Measurements from ENCODE around the gene ERI3. TPM values are rescaled to one million over a fixed set of nuclear protein-coding genes. Genes with fewer than 3 reads are reported as not detected.

The ERI3 gene
- total RNA-seq, 4 donors from 2014 or later: 14.0 to 29.2 (median 22.8) TPM

GRCh38 chr1:44256762-44257554, 98.1 kb downstream of the ERI3 start:
- Histone ChIP-seq H3K36me3 (no peaks in the 10 kb centered on the region), H3K9me3 (no peaks in the 10 kb centered on the region), H3K4me3 (no peak overlapping the region), H3K27me3 (no peaks in the 10 kb centered on the region), H3K4me1 (peaks cover 0 to 11% (median 3%) of the 10 kb centered on the region in 4 donors), H3K27ac (no peak overlapping the region)
- no peak for DNase-seq
- TF ChIP-seq POLR2A (IDR thresholded peaks at IDR 0.05) (no peak), CTCF (IDR thresholded peaks at IDR 0.05) (no peak)

GRCh38 chr1:44254392-44254910, 100.6 kb downstream of the ERI3 start:
- no peak overlapping the region for H3K4me3 ChIP-seq
- H3K27ac ChIP-seq: no peak overlapping the region
- no peaks in the 10 kb centered on the region for H3K9me3 ChIP-seq
- TF ChIP-seq CTCF (IDR thresholded peaks at IDR 0.05): no peak
- no peak for TF ChIP-seq POLR2A (IDR thresholded peaks at IDR 0.05)
- H3K36me3 ChIP-seq: no peaks in the 10 kb centered on the region
- H3K27me3 ChIP-seq: no peaks in the 10 kb centered on the region
- H3K4me1 ChIP-seq: no peaks in the 10 kb centered on the region
- no peak for DNase-seq

GRCh38 chr1:44251989-44252671, 102.9 kb downstream of the ERI3 start:
- Histone ChIP-seq H3K27me3 (no peaks in the 10 kb centered on the region), H3K4me3 (no peak overlapping the region), H3K27ac (no peak overlapping the region), H3K9me3 (no peaks in the 10 kb centered on the region), H3K4me1 (no peaks in the 10 kb centered on the region), H3K36me3 (no peaks in the 10 kb centered on the region)
- TF ChIP-seq POLR2A (IDR thresholded peaks at IDR 0.05) (no peak), CTCF (IDR thresholded peaks at IDR 0.05) (no peak)
- DNase-seq: peak in 1 of 3 donors; percentile 29

GRCh38 chr1:44251486-44251885, 103.6 kb downstream of the ERI3 start:
- H3K36me3 ChIP-seq: no peaks in the 10 kb centered on the region
- H3K4me3 ChIP-seq: no peak overlapping the region
- DNase-seq: peak in 1 of 3 donors; percentile 45
- H3K27me3 ChIP-seq: no peaks in the 10 kb centered on the region
- no peaks in the 10 kb centered on the region for H3K9me3 ChIP-seq
- no peak overlapping the region for H3K27ac ChIP-seq
- TF ChIP-seq CTCF (IDR thresholded peaks at IDR 0.05) (no peak), POLR2A (IDR thresholded peaks at IDR 0.05) (no peak)
- H3K4me1 ChIP-seq: no peaks in the 10 kb centered on the region

GRCh38 chr1:44250068-44250781, 104.8 kb downstream of the ERI3 start:
- H3K27me3 ChIP-seq: no peaks in the 10 kb centered on the region
- H3K27ac ChIP-seq: no peak overlapping the region
- H3K36me3 ChIP-seq: no peaks in the 10 kb centered on the region
- no peak overlapping the region for H3K4me3 ChIP-seq
- no peak for TF ChIP-seq POLR2A (IDR thresholded peaks at IDR 0.05)
- no peak for TF ChIP-seq CTCF (IDR thresholded peaks at IDR 0.05)
- no peaks in the 10 kb centered on the region for H3K9me3 ChIP-seq
- no peaks in the 10 kb centered on the region for H3K4me1 ChIP-seq
- peak in 1 of 3 donors; percentile 31 for DNase-seq
